Hepatocyte (in vitro differentiated cells): ENCODE results near the gene BOK. TPM values are rescaled to one million over a fixed set of nuclear protein-coding genes. Genes with fewer than 3 reads are reported as not detected.

ENCODE experiments used
- DNase-seq: peaks from one replicate; pipeline ENCODE4 v3.0.0-alpha.2; 2016; ENCODE audit warnings: low spot score
- H2AFZ ChIP-seq: fragments of 200-600 bp; sonication (generic); 2 replicates; pipeline ENCODE4 v1.6.0; 2016; ENCODE audit warnings: antibody characterized with exemption, mild to moderate bottlenecking
- H3K27ac ChIP-seq: fragments of 200-600 bp; sonication (generic); 2 replicates; pipeline ENCODE4 v1.5.1; 2016; ENCODE audit warnings: mild to moderate bottlenecking
- H3K27me3 ChIP-seq: fragments of 200-600 bp; sonication (generic); 2 replicates; pipeline ENCODE4 v1.6.1; 2016
- H3K36me3 ChIP-seq: fragments of 200-600 bp; sonication (generic); replicated peaks from 2 replicates; pipeline ENCODE4 v1.5.1; 2016; ENCODE audit warnings: low read depth; ENCODE audit not compliant: insufficient read depth
- H3K4me1 ChIP-seq: fragments of 200-600 bp; sonication (generic); 2 replicates; pipeline ENCODE4 v1.5.1; 2016; ENCODE audit warnings: mild to moderate bottlenecking, moderate library complexity; ENCODE audit not compliant: insufficient read depth
- H3K4me2 ChIP-seq: fragments of 200-600 bp; sonication (generic); 2 replicates; pipeline ENCODE4 v1.6.0; 2016
- H3K4me3 ChIP-seq: fragments of 200-600 bp; sonication (generic); 2 replicates; pipeline ENCODE4 v1.5.1; 2016; ENCODE audit warnings: mild to moderate bottlenecking
- H3K79me2 ChIP-seq: fragments of 200-600 bp; sonication (generic); 2 replicates; pipeline ENCODE4 v1.6.0; 2017; ENCODE audit warnings: mild to moderate bottlenecking
- H3K9me2 ChIP-seq: fragments of 200-600 bp; sonication (generic); replicated peaks from 2 replicates; pipeline ENCODE4 v1.6.0; 2017; ENCODE audit warnings: mild to moderate bottlenecking; ENCODE audit not compliant: insufficient read depth
- H3K9me3 ChIP-seq: fragments of 200-600 bp; sonication (generic); 2 replicates; pipeline ENCODE4 v1.5.1; 2016; ENCODE audit warnings: low read depth, mild to moderate bottlenecking
- H4K20me1 ChIP-seq: fragments of 200-600 bp; sonication (generic); 2 replicates; pipeline ENCODE4 v1.6.0; 2016; ENCODE audit warnings: mild to moderate bottlenecking; ENCODE audit not compliant: insufficient read depth, poor library complexity, severe bottlenecking
- EZH2 ChIP-seq: fragments of 200-600 bp; sonication (generic); IDR thresholded peaks from 2 replicates; pipeline ENCODE4 v1.6.1; 2016; ENCODE audit warnings: antibody characterized with exemption, mild to moderate bottlenecking, borderline replicate concordance
- EZH2phosphoT487 ChIP-seq: fragments of 200-600 bp; sonication (generic); IDR thresholded peaks from one replicate; pipeline ENCODE4 v1.6.1; 2018; ENCODE audit warnings: antibody characterized with exemption, mild to moderate bottlenecking, low read depth, moderate library complexity; ENCODE audit not compliant: unreplicated experiment, severe bottlenecking
- WGBS: methylation state at CpG from one replicate; pipeline ENCODE4 v1.1.6; 2016; ENCODE audit warnings: low lambda C conversion rate; ENCODE audit errors: missing lambda C conversion rate; 5-methylcytosine and 5-hydroxymethylcytosine counted together
- polyA plus RNA-seq: library from polyadenylated mRNA; unstranded; fragments of >200 nt; fragmentation: Nextera tagmentation; extraction: Ambion mirVana; gene quantifications from 2 replicates; pipeline ENCODE4 v1.2.1, GENCODE V29; 2016
- total RNA-seq: library from RNA; depleted of rRNA; stranded (reverse); fragments of >200 nt; gene quantifications from 2 replicates; pipeline ENCODE4 v1.2.3, GENCODE V29; 2014
- TF ChIP-seq, protein P1 (sequence below): fragments of 200-600 bp; sonication (generic); IDR thresholded peaks from 2 replicates; pipeline ENCODE4 v1.5.1; 2016; ENCODE audit warnings: antibody characterized with exemption, mild to moderate bottlenecking; ENCODE audit not compliant: poor library complexity

Gene BOK
- total and polyA plus RNA-seq, 2 experiments from 2014 or later: 24.2 to 26.5 TPM

DNA sequence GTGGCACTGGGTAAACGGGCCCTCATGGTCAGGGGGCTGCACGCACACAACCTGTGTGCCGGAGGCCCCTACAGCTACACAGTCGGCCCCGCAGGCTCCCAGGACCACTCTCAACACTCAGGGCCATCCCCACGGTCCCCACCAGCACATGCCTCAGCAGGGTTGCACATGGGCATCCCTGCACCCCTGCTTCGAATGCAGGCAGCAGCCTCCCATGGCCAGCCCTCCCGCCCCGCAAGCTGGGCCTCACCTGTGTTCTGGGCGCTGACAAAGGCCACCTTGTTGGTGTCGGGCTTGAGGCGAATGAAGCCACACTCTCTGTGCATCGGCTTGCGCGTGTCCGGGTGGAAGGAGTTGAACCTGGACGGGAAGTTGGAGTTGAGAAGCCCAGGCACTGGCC is 44.2 kb downstream of the BOK start:
- no peak overlapping the region for H3K27ac ChIP-seq
- DNase-seq: no peak
- 98% methylated on average over 16 of the region's 17 CpGs for WGBS
- H3K4me3 ChIP-seq: no peak overlapping the region
- H3K4me1 ChIP-seq: no peaks in the 10 kb centered on the region
- no peaks in the 10 kb centered on the region for H4K20me1 ChIP-seq
- no peaks in the 10 kb centered on the region for H3K9me3 ChIP-seq
- H3K4me2 ChIP-seq: no peak overlapping the region
- no peaks in the 10 kb centered on the region for H3K27me3 ChIP-seq
- no peaks in the 10 kb centered on the region for H3K79me2 ChIP-seq
- H3K36me3 ChIP-seq: no peaks in the 10 kb centered on the region
- no peak overlapping the region for H2AFZ ChIP-seq
- no peaks in the 10 kb centered on the region for H3K9me2 ChIP-seq
- TF ChIP-seq EZH2: no peak
- no peak for TF ChIP-seq EZH2phosphoT487

DNA sequence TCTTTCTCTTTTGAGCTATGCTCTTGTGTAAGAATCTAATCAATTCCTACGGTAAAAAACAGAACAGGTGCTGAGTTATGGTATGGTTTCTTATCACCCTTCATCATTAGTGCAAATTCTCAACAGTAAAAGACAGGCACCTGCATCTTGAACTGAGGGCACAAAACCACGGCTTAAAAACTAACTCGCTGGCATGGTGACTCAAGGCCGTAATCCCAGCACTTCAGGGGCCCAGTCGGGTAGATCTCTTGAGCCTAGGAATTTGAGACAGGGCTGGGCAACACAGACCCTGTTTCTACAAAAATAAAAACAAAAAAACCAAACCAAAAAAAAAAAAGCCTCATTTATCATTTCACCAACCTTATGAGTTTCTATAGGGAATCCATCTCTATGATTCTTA is 45.1 kb downstream of the BOK start:
- WGBS: 83% methylated on average over 5 of the region's 5 CpGs
- Histone ChIP-seq H3K4me2 (no peak overlapping the region), H3K79me2 (peaks cover 6% of the 10 kb centered on the region), H3K36me3 (no peaks in the 10 kb centered on the region), H2AFZ (no peak overlapping the region), H3K9me2 (no peaks in the 10 kb centered on the region), H3K9me3 (no peaks in the 10 kb centered on the region), H3K27ac (no peak overlapping the region), H3K27me3 (no peaks in the 10 kb centered on the region), H3K4me1 (no peaks in the 10 kb centered on the region), H3K4me3 (no peak overlapping the region), H4K20me1 (no peaks in the 10 kb centered on the region)
- no peak for DNase-seq
- TF ChIP-seq EZH2phosphoT487 (no peak), EZH2 (no peak)
- TF ChIP-seq, protein P1, sequence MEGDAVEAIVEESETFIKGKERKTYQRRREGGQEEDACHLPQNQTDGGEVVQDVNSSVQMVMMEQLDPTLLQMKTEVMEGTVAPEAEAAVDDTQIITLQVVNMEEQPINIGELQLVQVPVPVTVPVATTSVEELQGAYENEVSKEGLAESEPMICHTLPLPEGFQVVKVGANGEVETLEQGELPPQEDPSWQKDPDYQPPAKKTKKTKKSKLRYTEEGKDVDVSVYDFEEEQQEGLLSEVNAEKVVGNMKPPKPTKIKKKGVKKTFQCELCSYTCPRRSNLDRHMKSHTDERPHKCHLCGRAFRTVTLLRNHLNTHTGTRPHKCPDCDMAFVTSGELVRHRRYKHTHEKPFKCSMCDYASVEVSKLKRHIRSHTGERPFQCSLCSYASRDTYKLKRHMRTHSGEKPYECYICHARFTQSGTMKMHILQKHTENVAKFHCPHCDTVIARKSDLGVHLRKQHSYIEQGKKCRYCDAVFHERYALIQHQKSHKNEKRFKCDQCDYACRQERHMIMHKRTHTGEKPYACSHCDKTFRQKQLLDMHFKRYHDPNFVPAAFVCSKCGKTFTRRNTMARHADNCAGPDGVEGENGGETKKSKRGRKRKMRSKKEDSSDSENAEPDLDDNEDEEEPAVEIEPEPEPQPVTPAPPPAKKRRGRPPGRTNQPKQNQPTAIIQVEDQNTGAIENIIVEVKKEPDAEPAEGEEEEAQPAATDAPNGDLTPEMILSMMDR: no peak

DNA sequence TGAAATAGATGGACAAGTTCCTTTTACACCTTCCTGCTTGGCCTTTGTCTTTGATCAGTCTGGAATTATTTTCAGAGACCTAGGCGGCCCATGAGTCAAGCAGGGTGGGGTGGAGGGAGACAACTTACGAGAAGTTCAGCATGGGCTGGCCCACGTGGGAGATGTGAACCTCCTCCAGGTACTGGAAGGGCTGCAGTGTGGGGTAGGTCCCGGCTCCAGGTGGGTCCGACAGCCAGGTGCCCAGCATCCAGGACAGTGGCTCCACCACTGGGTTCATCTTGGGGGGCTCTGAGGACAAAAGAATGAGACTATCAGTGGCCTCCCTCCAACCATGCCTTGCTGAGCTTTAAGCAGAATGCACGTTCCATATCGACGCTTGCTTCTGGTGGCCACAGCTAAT is 47.6 kb downstream of the BOK start:
- Histone ChIP-seq H3K9me3 (no peaks in the 10 kb centered on the region), H3K27ac (no peak overlapping the region), H3K4me1 (peaks cover 11% of the 10 kb centered on the region), H3K9me2 (no peaks in the 10 kb centered on the region), H3K4me3 (no peak overlapping the region), H3K36me3 (no peaks in the 10 kb centered on the region), H2AFZ (no peak overlapping the region), H3K4me2 (no peak overlapping the region), H3K79me2 (peaks cover 26% of the 10 kb centered on the region), H4K20me1 (peaks cover 3% of the 10 kb centered on the region), H3K27me3 (no peaks in the 10 kb centered on the region)
- DNase-seq: no peak
- WGBS: 97% methylated on average over 8 of the region's 8 CpGs
- TF ChIP-seq, protein P1: no peak
- TF ChIP-seq EZH2phosphoT487 (no peak), EZH2 (no peak)

DNA sequence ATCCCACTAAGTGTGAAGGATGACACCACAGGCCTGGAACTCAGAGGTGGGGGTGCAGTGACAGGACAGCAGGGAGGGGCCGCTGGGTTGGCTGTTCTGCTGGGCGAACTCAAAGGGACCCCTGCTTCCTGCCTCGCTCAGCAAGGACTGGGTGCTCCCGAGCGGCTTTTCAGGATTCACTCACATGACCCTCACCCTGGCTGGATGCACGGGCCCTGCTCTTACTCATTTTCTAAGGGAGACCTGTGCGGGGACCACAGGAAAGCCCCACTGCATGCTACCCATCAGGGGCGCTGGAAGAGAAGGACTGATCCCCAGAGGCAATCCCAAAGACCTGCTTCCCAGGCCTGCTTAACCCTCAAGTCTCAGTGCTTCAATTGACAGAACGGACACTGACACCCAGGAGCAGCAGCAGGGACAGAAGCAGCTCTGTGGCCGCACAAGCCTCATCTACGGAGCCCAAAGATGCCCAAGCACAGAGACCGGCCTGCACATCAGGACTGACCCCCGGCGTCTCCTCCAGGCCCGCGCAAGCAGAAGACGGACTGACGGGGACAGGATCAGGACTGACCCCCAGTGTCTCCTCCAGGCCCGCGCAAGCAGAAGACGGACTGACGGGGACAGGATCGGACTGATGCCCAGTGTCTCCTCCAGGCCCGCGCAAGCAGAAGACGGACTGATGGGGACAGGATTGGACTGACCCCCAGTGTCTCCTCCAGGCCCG is 48.8 kb downstream of the BOK start:
- Histone ChIP-seq H3K4me3 (no peak overlapping the region), H4K20me1 (peaks cover 3% of the 10 kb centered on the region), H3K4me1 (peaks cover 13% of the 10 kb centered on the region), H3K9me3 (no peaks in the 10 kb centered on the region), H3K36me3 (no peaks in the 10 kb centered on the region), H3K4me2 (no peak overlapping the region), H3K27me3 (no peaks in the 10 kb centered on the region), H3K79me2 (peaks cover 31% of the 10 kb centered on the region), H3K9me2 (no peaks in the 10 kb centered on the region), H2AFZ (no peak overlapping the region), H3K27ac (no peak overlapping the region)
- 96% methylated on average over 26 of the region's 27 CpGs for whole genome bisulfite sequencing
- DNase-seq: no peak
- TF ChIP-seq, protein P1: no peak
